ENCODE results near the gene TCF19. TPM values are rescaled to one million over a fixed set of nuclear protein-coding genes. Genes with fewer than 3 reads are reported as not detected.

Gene TCF19
- total RNA-seq, 1 donor = 46.3 TPM

- no peak overlapping the region for H3K4me3 ChIP-seq (ENCODE audit: low read depth, low read length)
- DNase-seq (ENCODE audit: low read depth) = no peak
- TF ChIP-seq CTCF (IDR thresholded peaks at IDR 0.05; ENCODE audit: insufficient read depth, low read length) = no peak
These were observed 17.7 kb upstream of the TCF19 start for GRCh38 chr6:31140643-31141042.

- no peak for TF ChIP-seq CTCF (IDR thresholded peaks at IDR 0.05; ENCODE audit: insufficient read depth, low read length)
- no peak for DNase-seq (ENCODE audit: low read depth)
- H3K4me3 ChIP-seq (ENCODE audit: low read depth, low read length) = no peak overlapping the region
These were observed 16.0 kb upstream of the TCF19 start for GRCh38 chr6:31142361-31142761.

- TF ChIP-seq CTCF (IDR thresholded peaks at IDR 0.05; ENCODE audit: insufficient read depth, low read length) = no peak
These were observed 15.2 kb upstream of the TCF19 start for GRCh38 chr6:31143148-31143547.

GRCh38 chr6:31144296-31144969 lies 14.0 kb upstream of the TCF19 start:
- no peak for DNase-seq (ENCODE audit: low read depth)
- no peak for TF ChIP-seq CTCF (IDR thresholded peaks at IDR 0.05; ENCODE audit: insufficient read depth, low read length)
- H3K4me3 ChIP-seq (ENCODE audit: low read depth, low read length) = no peak overlapping the region

More at GRCh38 chr6:31143148-31143547, 15.2 kb upstream of the TCF19 start:
- DNase-seq (ENCODE audit: low read depth) = peak; percentile 89
- H3K4me3 ChIP-seq (ENCODE audit: low read depth, low read length) = no peak overlapping the region

GRCh38 chr6:31144970-31145340 lies 13.4 kb upstream of the TCF19 start:
- no peak overlapping the region for H3K4me3 ChIP-seq (ENCODE audit: low read depth, low read length)
- no peak for TF ChIP-seq CTCF (IDR thresholded peaks at IDR 0.05; ENCODE audit: insufficient read depth, low read length)
- no peak for DNase-seq (ENCODE audit: low read depth)

GRCh38 chr6:31145386-31145785 lies 13.0 kb upstream of the TCF19 start:
- TF ChIP-seq CTCF (IDR thresholded peaks at IDR 0.05; ENCODE audit: insufficient read depth, low read length) = no peak
- DNase-seq (ENCODE audit: low read depth) = no peak
- H3K4me3 ChIP-seq (ENCODE audit: low read depth, low read length) = no peak overlapping the region

Data from fibroblast of the aortic adventitia (primary cell).